ENCODE data around the gene FRY. TPM values are rescaled to one million over a fixed set of nuclear protein-coding genes. Genes with fewer than 3 reads are reported as not detected.

FRY gene
- total RNA-seq, 1 donor from 2014 or later: 2.4 TPM

DNA sequence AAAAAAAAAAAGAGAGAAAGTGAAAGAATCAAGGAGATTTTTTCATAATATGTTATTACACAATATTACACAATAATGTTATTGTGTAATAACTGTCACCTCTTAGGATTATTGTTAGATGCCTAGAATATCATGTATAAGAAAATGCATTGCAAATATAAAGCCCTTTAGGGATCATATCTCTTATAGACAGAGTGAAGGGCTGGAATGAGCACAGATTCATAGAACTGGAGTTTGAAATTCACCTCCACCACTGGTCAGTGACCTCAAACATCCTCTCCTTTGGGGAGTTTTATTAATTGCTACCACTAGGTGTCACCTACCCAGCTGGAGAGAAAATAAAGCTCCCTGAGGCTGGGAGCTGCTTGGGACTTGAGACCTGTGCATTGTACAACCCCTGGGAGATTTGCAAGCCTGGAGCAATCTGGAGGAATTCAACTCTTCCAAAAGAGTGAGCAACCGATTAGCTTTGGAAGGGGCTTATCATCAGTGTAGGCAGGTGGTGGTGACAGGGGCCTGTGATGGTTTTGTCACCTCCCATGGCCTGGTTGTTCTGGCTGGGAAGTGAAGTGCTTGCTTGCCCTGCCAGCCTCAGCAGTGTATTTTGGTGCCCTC lies 30.3 kb upstream of the FRY start:
- intact Hi-C loops (cut with micrococcal nuclease): no loop called here
- no peaks in the 10 kb centered on the region for H3K36me3 Mint-ChIP-seq (ENCODE audit: low read depth)

DNA sequence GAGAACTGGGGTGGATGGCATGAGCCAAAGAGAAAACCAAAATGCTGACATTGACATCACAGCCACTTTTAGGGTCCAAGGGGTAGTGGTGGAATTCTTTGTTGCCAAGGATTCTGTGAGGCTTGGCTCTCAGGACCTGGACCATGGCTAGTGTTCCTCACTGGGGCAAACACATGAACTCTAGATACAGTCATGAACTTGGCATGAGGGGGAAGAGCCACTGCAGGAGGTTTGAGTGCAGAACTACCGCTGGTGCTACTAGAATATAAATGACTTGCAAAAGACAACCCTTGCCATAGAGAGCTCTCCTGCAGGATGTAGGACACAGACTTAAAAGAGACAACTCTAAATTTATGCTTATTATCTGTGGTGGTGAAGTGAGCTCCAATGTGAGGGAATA lies 29.8 kb upstream of the FRY start:
- intact Hi-C loops (cut with micrococcal nuclease): no loop called here
- Mint-ChIP-seq H3K36me3 (ENCODE audit: low read depth) (no peaks in the 10 kb centered on the region), H3K27ac (no peak overlapping the region), H3K4me3 (no peak overlapping the region), H3K27me3 (ENCODE audit: insufficient read depth) (peaks cover 5% of the 10 kb centered on the region), H3K9me3 (no peaks in the 10 kb centered on the region), H3K4me1 (ENCODE audit: low read depth) (no peaks in the 10 kb centered on the region)
- no peak for DNase-seq (ENCODE audit: low spot score)

More for the DNA sequence above, 30.3 kb upstream of the FRY start:
- no peaks in the 10 kb centered on the region for H3K4me1 Mint-ChIP-seq (ENCODE audit: low read depth)
- H3K9me3 Mint-ChIP-seq: no peaks in the 10 kb centered on the region
- no peak for DNase-seq (ENCODE audit: low spot score)
- H3K27me3 Mint-ChIP-seq (ENCODE audit: insufficient read depth): peaks cover 4% of the 10 kb centered on the region
- no peak overlapping the region for H3K27ac Mint-ChIP-seq
- no peak overlapping the region for H3K4me3 Mint-ChIP-seq

DNA sequence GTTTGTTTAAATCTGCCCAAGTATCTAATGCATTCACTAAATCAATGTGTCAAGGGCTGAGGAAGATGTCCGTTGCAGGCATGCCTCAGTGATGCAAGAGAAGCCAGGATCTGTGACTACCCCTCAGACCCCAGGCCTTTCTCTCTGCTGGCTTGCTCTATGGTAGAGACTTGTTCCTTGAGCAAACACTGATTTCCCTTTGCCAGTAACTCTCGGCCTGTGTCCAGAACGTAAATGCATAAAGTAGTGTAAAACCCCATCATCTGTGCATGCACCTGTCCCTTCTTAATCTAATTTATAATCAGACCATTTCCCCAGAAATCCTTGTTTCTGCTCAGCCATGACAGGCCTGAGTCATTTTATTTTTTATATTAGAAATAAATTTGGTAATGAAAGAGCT lies 28.7 kb upstream of the FRY start:
- H3K9me3 Mint-ChIP-seq: no peaks in the 10 kb centered on the region
- H3K27me3 Mint-ChIP-seq (ENCODE audit: insufficient read depth): peaks cover 6% of the 10 kb centered on the region
- H3K4me1 Mint-ChIP-seq (ENCODE audit: low read depth): no peaks in the 10 kb centered on the region
- H3K4me3 Mint-ChIP-seq: no peak overlapping the region
- H3K36me3 Mint-ChIP-seq (ENCODE audit: low read depth): no peaks in the 10 kb centered on the region
- DNase-seq (ENCODE audit: low spot score): no peak
- intact Hi-C loops (cut with micrococcal nuclease): no loop called here
- H3K27ac Mint-ChIP-seq: no peak overlapping the region

DNA sequence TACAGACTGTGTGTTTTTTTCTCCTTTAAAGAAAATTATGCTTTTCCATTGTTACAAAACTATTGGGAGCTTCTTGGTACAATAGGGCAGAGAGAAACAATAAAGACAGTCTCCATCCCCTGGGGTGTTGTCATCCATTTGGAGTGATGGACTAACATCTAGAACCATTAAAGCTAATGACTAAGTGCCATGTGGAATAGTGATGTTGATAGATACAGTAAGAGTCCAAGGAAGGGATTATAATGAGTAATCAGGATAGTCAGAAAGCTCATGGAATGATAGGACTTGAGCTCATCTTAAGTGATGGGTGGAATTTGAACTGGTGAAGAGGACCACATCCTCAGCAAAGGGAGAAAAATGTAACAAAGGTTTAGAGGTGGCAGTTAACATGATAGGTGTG lies 24.1 kb upstream of the FRY start:
- Mint-ChIP-seq H3K36me3 (ENCODE audit: low read depth) (no peaks in the 10 kb centered on the region), H3K9me3 (no peaks in the 10 kb centered on the region), H3K27me3 (ENCODE audit: insufficient read depth) (peaks cover 6% of the 10 kb centered on the region), H3K27ac (no peak overlapping the region), H3K4me1 (ENCODE audit: low read depth) (no peaks in the 10 kb centered on the region), H3K4me3 (no peak overlapping the region)
- DNase-seq (ENCODE audit: low spot score): no peak
- intact Hi-C loops (cut with micrococcal nuclease): no loop called here

DNA sequence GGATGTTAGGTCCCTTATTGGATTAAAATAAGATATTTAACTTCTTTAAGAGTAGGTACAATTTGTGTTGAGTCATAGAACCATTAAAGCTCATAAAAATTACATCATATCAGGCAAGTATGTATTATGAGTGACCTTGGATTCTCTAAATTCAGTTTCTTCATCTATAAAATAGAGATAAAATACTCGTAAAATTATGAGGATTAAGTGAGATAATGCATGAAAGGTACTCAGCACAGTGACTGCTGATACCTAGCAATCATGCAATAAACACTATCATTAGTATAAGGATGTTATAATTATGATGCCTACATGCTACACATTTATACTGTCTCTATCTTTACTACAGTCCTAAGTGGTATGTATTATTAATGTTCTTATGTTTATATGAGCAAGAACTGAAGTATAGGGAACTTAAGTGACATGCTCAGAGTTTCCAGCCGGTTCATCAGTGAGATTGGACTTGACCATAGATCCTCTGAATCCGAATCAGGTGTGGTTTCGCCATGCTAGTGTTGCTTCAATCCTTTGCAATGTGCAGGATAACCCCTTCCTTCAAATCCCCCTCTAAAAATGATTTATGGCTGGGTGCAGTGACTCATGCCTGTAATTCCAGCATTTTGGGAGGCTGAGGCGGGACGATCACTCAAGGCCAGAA lies 22.9 kb upstream of the FRY start:
- Mint-ChIP-seq H3K4me3 (no peak overlapping the region), H3K27ac (no peak overlapping the region), H3K4me1 (ENCODE audit: low read depth) (no peaks in the 10 kb centered on the region), H3K27me3 (ENCODE audit: insufficient read depth) (peaks cover 6% of the 10 kb centered on the region), H3K9me3 (no peaks in the 10 kb centered on the region), H3K36me3 (ENCODE audit: low read depth) (no peaks in the 10 kb centered on the region)
- intact Hi-C loops (cut with micrococcal nuclease): no loop called here
- DNase-seq (ENCODE audit: low spot score): no peak

DNA sequence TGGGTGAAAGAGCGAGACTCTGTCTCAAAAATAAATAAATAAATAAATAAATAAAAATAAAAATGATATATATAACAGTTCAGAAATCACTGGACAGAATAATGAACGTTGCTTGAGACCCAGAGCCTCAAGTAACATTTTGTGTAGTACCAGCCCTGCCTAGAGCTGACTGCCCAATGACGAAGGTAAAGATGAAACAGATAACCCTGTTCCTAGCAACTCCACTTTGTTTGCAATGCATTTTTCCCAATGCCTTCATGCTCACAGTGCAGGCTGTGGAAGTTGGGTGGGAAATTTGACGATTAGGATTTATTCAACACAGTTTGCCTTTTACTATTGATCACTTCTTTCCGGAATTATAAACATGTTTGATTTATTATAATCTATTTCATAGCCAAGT lies 22.2 kb upstream of the FRY start:
- H3K9me3 Mint-ChIP-seq: no peaks in the 10 kb centered on the region
- no peaks in the 10 kb centered on the region for H3K4me1 Mint-ChIP-seq (ENCODE audit: low read depth)
- no peak for DNase-seq (ENCODE audit: low spot score)
- peaks cover 6% of the 10 kb centered on the region for H3K27me3 Mint-ChIP-seq (ENCODE audit: insufficient read depth)
- no peaks in the 10 kb centered on the region for H3K36me3 Mint-ChIP-seq (ENCODE audit: low read depth)
- no peak overlapping the region for H3K4me3 Mint-ChIP-seq
- intact Hi-C loops (cut with micrococcal nuclease): no loop called here
- no peak overlapping the region for H3K27ac Mint-ChIP-seq

DNA sequence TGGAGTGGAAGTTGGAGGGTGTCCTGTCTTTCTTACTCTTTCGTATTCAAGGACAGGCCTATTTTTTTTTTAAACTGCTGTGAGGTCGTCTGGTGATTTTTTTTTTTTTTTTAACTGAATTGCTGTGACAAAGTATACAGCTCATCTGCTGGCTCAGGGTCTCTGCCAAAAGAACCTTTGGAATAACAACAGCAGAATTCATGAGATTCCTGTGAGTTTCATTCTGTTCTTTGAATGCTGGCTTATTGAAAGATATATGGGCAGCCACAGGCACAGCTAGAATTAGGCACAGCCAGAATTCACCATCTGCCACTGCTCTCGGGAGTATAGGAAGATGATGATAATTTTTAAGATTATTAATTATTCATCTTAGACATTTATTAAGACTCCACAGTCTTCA lies 21.4 kb upstream of the FRY start:
- intact Hi-C loops (cut with micrococcal nuclease): no loop called here
- Mint-ChIP-seq H3K9me3 (no peaks in the 10 kb centered on the region), H3K36me3 (ENCODE audit: low read depth) (no peaks in the 10 kb centered on the region), H3K4me3 (no peak overlapping the region), H3K27me3 (ENCODE audit: insufficient read depth) (peaks cover 6% of the 10 kb centered on the region), H3K27ac (no peak overlapping the region), H3K4me1 (ENCODE audit: low read depth) (no peaks in the 10 kb centered on the region)
- DNase-seq (ENCODE audit: low spot score): no peak

DNA sequence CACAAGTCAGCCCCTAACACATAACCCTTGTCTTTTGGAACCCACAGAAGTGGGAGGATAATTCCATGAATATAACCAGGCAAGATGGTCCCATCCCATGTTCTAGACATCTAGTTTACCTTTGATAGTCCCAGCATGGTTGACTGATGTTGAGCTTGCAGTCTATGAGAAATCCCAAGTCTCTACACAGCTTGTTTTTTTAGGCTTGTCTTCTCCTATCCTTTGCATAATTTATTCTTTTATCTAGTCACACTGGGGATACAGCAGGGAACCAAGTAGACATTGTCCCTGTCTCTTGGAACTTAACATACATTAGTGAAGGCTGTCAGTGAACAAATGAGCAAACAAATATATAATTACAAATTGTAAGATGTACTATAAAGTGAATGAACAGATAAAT lies 19.6 kb upstream of the FRY start:
- intact Hi-C loops (cut with micrococcal nuclease): no loop called here
- Mint-ChIP-seq H3K27ac (no peak overlapping the region), H3K36me3 (ENCODE audit: low read depth) (no peaks in the 10 kb centered on the region), H3K27me3 (ENCODE audit: insufficient read depth) (no peaks in the 10 kb centered on the region), H3K4me3 (no peak overlapping the region), H3K4me1 (ENCODE audit: low read depth) (no peaks in the 10 kb centered on the region), H3K9me3 (no peaks in the 10 kb centered on the region)
- no peak for DNase-seq (ENCODE audit: low spot score)

DNA sequence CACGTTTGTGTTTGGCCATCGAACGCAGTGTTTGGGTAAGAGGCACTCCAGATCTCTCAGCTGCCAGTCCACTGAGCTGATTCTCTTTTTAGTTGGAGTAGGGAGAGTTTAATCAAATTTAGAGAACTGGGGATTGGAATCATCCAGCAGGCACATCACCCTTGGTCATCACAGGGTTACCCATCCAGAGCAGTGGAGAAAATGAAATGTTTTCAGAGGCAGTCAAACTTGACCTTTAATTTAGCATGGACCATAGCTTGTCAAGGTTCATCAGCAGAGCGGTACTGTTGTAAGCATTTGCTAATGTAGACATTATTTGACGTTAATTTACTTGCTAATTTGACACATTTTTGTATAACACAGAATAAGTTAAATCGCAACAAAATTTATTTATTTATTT lies 18.4 kb upstream of the FRY start:
- Mint-ChIP-seq H3K9me3 (no peaks in the 10 kb centered on the region), H3K27me3 (ENCODE audit: insufficient read depth) (no peaks in the 10 kb centered on the region), H3K4me1 (ENCODE audit: low read depth) (no peaks in the 10 kb centered on the region), H3K36me3 (ENCODE audit: low read depth) (no peaks in the 10 kb centered on the region), H3K27ac (no peak overlapping the region), H3K4me3 (no peak overlapping the region)
- no peak for DNase-seq (ENCODE audit: low spot score)
- intact Hi-C loops (cut with micrococcal nuclease): no loop called here

DNA sequence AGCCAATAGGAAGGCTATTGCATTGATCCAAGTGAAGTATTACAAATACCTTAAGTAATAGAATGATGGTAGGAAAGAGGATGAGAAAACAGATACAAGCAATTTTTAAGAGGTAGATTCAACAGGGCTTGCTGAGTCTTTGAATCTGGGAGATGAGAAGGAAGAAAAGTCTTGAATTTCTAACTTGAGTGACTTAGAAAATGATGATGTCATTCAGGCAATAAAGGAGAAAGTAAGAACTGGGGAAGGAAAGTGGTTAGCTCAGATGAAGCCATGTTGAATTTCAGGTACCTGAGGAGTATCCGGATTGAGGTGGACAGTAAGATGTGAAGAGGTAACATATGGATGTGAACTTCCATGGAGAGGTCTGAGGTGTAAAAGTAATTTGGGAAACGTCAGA lies 15.5 kb upstream of the FRY start:
- H3K4me3 Mint-ChIP-seq: no peak overlapping the region
- H3K27me3 Mint-ChIP-seq (ENCODE audit: insufficient read depth): no peaks in the 10 kb centered on the region
- intact Hi-C loops (cut with micrococcal nuclease): no loop called here
- no peaks in the 10 kb centered on the region for H3K36me3 Mint-ChIP-seq (ENCODE audit: low read depth)
- H3K9me3 Mint-ChIP-seq: no peaks in the 10 kb centered on the region
- DNase-seq (ENCODE audit: low spot score): no peak
- no peaks in the 10 kb centered on the region for H3K4me1 Mint-ChIP-seq (ENCODE audit: low read depth)
- no peak overlapping the region for H3K27ac Mint-ChIP-seq

DNA sequence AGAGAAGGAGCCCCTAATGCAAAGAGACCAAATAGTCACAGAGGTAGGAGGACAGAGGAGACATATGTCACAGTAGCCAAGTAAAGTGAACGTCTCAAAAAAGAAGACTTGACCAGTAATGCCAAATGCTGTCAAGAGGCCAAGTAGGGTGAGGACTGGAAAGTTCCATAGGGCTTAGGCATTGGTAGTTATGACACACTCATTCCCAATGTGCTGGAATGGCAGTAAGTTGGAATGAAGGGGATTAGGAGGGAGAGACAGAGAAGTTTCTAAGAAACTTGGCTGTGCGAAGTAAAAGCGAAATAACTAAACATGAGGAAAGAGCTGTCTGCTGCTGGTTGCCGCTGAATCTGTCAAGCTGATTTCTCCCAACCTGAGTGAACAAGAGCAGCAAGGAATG lies 14.9 kb upstream of the FRY start:
- H3K4me1 Mint-ChIP-seq (ENCODE audit: low read depth): no peaks in the 10 kb centered on the region
- intact Hi-C loops (cut with micrococcal nuclease): no loop called here
- no peaks in the 10 kb centered on the region for H3K9me3 Mint-ChIP-seq
- H3K27ac Mint-ChIP-seq: no peak overlapping the region
- no peak overlapping the region for H3K4me3 Mint-ChIP-seq
- DNase-seq (ENCODE audit: low spot score): no peak
- H3K27me3 Mint-ChIP-seq (ENCODE audit: insufficient read depth): no peaks in the 10 kb centered on the region
- H3K36me3 Mint-ChIP-seq (ENCODE audit: low read depth): no peaks in the 10 kb centered on the region

DNA sequence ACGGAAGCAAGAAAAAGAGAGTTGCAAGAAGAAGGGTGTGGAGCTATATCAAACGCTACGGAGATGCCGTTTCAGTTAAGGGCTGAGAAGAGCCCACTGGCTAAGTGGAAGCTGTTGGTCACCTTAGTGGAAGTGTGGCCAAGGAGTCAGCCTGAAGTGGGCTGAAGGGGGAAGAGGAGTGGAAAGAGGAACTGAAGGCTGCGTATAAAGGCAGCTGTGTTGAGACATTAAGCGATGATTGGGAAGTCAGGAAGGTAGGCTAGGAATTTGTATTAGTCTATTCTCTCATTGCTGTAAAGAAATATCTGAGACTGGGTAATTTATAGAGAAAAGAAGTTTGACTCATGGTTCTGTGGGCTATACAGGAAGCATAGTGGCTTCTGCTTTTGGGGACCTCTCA lies 14.1 kb upstream of the FRY start:
- no peaks in the 10 kb centered on the region for H3K9me3 Mint-ChIP-seq
- peaks cover 2% of the 10 kb centered on the region for H3K4me1 Mint-ChIP-seq (ENCODE audit: low read depth)
- no peak overlapping the region for H3K4me3 Mint-ChIP-seq
- H3K27me3 Mint-ChIP-seq (ENCODE audit: insufficient read depth): no peaks in the 10 kb centered on the region
- DNase-seq (ENCODE audit: low spot score): no peak
- no peak overlapping the region for H3K27ac Mint-ChIP-seq
- intact Hi-C loops (cut with micrococcal nuclease): no loop called here
- no peaks in the 10 kb centered on the region for H3K36me3 Mint-ChIP-seq (ENCODE audit: low read depth)

DNA sequence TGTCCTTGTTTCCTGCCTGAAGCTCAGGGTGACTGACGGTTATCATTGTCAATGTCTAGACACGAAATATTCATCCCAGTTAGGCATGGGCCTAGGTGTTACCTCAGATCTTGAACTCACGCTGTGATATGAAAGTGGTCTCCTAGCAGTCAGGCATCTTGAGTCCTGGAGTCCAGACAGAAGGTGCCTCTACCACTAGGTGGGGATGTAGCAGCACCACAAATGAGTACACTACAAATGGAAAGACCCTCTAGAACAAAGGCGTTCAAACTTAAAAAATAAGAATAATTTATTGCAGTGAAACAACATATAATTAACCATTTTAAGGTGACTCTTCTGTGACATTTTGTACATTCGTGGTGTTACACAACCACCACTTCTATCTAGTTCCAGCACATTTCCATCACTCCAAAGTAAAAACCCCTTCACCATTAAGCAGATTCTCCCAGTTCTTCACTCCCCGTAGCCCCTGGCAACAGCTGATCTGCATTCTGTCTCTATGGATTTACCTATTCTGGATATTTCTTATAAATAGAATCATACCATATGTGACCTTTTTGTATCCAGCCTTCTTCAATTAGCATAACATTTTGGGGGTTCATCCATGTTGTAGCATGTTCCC lies 11.9 kb upstream of the FRY start:
- no peaks in the 10 kb centered on the region for H3K27me3 Mint-ChIP-seq (ENCODE audit: insufficient read depth)
- H3K9me3 Mint-ChIP-seq: no peaks in the 10 kb centered on the region
- H3K4me1 Mint-ChIP-seq (ENCODE audit: low read depth): peaks cover 4% of the 10 kb centered on the region
- no peak for DNase-seq (ENCODE audit: low spot score)
- no peak overlapping the region for H3K4me3 Mint-ChIP-seq
- H3K27ac Mint-ChIP-seq: no peak overlapping the region
- H3K36me3 Mint-ChIP-seq (ENCODE audit: low read depth): no peaks in the 10 kb centered on the region
- intact Hi-C loops (cut with micrococcal nuclease): loop anchor here (1.0 kb wide), 1 partner anchor 291 kb away; no protein-coding TSS in a partner anchor
